Uterus (tissue), 2 donors: ENCODE data around the gene MIGA1.

Source experiments
- CTCF ChIP-seq, 4 experiments: fragments of 200-600 bp in 2 of 4; fragments of 450-650 bp in 2 of 4; sonication (generic) in 2 of 4; IDR thresholded peaks; one replicate each; pipeline ENCODE4 v1.5.1; 2016 to 2019; ENCODE audit warnings: antibody characterized with exemption in 4 of 4, mild to moderate bottlenecking in 2 of 4, moderate library complexity in 1 of 4
- POLR2A ChIP-seq, 2 donors: fragments of 450-650 bp; IDR thresholded peaks; one replicate each; pipeline ENCODE4 v1.6.1; 2016; ENCODE audit warnings: antibody characterized with exemption in 2 of 2, mild to moderate bottlenecking in 1 of 2, moderate library complexity in 1 of 2

- no peak for TF ChIP-seq CTCF (IDR thresholded peaks at IDR 0.05)
- no peak for TF ChIP-seq POLR2A (IDR thresholded peaks at IDR 0.05)
Measured at GRCh38 chr1:77824694-77825093, 45.2 kb downstream of the MIGA1 start.
